HG03378 (cell line): ENCODE measurements around the gene KLF5.
A peak's percentile ranks its signal among the peaks of the same experiment; 100 is the strongest.
"Not testable (repeated sequence)": the region's sequence is repeated elsewhere in the genome, so short reads cannot be mapped to it uniquely, and the experiment has no call there.

Experiments
- ATAC-seq: cut with Tn5 transposase; IDR thresholded peaks from one replicate; pipeline ENCODE4 v1.9.1; 2021; ENCODE audit warnings: mild to moderate bottlenecking, moderate library complexity; ENCODE audit not compliant: unreplicated experiment

The KLF5 gene

DNA sequence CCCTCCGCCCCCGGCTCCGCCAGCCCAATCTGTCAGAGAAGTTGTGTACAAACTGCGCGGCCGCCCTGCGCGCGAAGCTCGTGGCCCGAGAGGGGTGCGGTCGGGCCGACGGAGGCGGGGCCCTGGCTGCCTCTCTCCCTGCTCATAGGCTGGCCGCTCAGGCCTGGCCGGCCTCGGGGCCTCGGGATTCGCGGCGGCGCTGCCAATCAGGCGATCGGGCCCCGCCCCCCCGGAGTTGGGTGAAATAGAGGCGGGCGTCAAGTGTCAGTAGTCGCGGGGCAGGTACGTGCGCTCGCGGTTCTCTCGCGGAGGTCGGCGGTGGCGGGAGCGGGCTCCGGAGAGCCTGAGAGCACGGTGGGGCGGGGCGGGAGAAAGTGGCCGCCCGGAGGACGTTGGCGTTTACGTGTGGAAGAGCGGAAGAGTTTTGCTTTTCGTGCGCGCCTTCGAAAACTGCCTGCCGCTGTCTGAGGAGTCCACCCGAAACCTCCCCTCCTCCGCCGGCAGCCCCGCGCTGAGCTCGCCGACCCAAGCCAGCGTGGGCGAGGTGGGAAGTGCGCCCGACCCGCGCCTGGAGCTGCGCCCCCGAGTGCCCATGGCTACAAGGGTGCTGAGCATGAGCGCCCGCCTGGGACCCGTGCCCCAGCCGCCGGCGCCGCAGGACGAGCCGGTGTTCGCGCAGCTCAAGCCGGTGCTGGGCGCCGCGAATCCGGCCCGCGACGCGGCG is at the start of gene KLF5:
Gene KLF5 (plus strand): TSS at position 270 of the 724 bp plus-strand sequence. CDS start 323 bp downstream, at position 593.
- ATAC-seq, result peak; percentile 94

DNA sequence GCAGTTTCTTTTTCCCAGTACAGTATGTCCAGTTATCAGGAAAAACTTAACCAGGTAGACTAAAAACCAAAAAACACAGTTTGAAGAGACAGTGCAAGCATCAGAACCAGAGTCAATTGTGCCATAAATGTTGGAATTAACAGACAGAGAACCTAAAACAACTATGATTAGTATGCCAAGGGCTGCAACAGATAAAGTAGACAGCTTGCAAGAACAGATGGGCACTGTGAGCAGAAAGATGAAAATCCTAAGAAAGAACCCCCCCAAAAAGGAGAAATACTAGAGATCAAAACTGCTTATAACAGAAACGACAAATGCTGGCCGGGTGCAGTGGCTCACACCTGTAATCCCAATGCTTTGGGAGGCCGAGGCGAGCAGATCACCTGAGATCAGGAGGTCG is 47.1 kb upstream of the KLF5 start:
- no peak for ATAC-seq

DNA sequence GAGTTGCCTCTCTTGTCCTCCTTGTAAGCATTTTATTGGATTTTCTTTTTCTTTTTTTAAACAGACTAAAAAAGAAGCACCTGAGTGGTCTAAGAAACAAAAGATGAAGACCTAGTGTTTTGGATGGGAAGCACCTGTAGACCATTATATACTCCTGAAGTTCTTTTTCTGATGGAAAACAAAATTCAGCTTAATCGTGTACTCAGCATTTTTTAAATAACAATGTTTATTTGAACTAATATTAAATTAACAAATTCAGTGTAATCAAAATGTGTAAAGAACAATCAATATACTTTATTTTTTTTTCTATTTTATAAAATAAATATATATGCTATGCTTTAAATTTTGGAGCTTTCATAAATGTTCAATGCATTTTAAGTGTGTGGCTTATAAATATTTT is 43.0 kb upstream of the KLF5 start:
- ATAC-seq, result no peak

DNA sequence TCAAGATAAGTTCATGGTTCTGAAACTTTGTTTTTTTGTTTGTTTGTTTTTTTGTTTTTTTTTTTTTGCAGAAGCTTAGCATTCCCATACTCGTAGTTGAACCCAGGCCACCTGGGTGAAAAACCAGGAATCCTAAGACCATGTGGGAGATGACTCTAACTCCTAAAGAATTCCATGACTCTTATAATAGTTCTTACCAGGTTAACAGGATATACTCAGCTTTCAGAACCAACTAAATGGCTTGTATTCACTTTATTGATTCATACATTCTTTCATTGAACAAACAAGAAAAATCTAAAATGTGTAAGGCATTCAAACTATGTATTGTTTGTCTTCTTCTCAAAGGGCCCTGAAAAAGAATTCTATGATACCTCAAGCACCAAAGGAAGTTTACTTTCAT is 40.5 kb upstream of the KLF5 start:
- no peak for ATAC-seq

DNA sequence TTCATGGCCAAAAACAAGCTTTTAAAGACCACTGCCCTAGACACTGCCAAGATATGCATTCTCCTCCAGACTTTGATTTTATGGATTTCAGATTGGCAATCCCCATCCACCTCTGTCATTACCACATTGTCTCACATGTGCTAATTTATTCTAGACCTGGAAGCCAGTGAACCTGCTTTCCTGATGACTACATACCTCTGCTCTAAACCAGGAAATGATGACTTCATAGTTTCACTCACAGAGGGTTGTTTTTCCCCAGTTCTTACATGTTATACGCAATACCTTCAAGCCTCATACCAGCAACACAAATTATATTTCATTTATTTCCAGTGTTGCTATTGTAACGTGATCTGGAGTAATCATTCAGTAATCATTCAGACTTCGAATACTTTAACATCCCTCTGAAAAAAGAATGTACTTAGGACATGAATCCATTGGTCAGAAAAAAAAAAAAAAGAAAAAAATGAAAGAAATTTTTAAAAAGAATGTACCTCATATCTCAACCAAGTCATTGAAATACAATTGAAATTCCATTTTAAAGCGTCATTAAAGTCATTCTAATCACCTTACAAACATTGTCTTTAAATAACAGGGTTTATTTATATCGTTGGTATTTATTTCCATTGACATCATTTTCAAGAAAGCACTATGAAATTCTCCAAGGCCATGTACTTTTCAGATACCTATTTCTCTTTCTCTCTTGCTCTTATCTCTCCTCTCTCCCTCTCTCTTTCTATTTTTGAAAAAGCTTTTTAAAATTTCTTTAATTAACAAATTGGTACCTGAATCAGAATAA is 33.4 kb upstream of the KLF5 start:
- ATAC-seq, result peak; percentile 55

DNA sequence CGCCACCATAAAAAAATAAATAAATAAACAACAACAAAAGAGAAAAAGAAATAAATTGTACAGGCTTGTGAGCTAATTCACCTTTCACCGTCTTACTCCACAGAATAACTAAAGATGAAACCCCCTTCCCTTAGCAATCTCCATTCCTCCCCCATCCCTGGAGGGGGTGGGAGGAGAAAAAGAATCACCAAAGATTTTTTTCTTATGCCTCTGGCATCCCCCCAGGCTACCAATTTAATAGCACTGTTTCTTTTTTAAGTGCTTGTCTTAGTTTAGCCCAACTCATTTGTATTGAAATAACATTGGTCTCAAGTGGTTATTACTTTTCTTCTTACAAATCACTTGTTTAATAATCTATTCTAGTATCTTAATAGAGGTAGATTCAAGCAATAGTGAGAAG is 23.9 kb upstream of the KLF5 start:
- no peak for ATAC-seq

DNA sequence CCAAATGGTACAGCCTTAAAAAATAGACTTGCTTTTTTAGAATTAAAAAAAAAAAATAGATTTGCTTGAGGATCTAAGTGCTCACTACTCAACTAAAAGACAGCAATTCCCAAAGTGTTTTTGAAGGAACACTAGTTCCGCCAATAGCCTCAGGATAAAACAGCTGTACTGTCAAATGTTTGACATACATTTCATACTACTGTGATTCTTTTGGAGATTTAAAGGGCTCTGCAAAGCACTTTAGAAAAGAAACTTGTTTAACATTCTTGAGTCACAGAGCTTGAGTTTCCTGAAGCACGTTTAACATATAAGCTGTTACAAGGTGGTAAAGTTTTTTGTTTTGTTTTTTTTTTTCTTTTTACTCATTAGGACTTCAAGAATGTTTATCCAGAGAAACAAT is 23.1 kb upstream of the KLF5 start:
- no peak for ATAC-seq

DNA sequence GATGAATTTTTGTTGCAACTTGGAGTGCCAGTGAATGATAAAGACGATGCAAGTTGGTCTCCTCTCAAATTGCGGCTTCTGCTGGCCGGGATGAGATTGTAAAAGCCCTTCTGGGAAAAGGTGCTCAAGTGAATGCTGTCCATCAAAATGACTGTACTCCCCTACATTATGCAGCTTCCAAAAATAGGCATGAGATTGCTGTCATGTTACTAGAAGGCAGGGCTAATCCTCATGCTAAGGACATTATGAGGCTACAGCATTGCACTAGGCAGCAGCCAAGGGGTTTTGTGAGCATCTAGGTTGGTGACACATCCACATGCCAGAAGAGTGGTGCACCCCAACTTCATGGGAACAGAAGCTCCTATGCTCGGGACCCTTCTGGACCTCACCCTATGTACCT is 22.2 kb upstream of the KLF5 start:
- ATAC-seq, result no peak

DNA sequence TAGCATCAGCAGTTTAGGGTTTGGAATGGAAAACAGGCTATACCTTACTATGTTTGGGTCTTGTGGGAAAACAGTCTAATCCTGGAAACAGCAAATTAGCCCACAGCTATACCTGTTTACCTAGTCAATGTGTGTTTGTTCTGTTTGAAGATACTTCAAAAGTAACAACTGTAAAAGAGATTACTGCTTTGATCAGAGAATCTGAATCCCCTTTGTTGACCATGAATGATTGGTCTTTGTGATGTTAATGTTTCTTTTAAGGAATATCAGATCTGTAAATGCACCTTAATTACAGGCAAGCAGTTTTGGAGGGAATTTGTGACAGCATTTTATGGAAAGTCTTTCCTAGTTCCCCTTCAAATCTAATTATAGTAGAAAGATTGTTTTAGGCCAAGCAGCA is 20.7 kb upstream of the KLF5 start:
- ATAC-seq, result no peak

DNA sequence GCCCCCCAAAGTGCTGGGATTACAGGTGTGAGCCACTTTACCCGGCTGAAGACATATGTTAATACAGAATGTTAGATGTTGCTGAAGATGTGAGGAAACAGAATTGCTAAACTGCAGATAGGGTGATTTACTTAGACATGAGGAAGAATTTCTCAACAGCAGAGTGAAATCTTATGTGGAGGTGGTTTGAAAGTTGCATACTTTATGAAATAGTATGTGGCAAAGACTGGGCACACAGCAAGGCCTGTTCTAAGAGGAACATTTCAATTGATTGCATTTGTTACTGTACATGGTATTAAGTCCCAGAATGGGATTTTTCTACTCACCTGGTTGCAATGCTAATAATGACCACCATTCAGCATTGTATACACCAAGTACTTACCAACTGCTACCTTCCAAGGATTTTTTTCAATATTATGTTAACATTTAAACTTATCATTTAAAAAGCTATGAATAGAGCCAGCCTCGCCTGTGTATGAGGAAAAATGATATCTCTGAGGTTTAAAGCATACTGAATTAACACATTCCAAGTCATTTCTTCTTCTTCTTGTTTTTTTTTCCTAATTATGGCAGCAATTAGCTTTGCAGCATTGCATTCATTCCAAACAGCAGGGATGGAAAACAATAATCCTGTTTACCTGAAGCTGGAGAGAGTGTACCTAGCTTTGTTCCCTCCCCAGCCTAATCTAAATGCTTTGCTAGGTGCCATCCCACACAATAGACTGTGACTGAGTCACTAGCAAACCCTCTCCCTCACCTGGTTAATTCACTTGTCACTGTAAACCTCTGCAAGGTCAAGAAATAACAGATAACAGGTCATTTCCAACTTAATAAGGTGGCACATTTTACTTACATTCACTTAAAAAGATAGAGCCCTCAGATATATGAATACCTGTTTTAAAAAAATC is 19.4 kb upstream of the KLF5 start:
- no peak for ATAC-seq

DNA sequence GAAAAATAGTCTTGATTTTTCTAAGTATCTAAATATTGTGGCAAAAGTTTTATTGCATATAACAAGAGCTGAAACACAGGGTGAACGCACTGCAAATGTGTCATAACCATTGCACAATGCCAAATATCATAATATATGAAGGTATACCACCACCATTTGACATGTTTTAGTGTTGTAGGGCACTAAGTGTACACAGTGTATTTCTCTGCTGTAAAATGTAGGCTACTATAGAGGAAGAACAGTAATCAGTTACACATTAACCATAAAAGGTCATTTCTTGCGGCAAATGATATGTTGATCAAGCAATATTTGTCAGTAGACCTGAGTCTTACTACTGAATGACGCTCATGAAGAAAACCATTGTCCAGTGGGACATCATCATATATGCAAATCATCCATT is 18.3 kb upstream of the KLF5 start:
- ATAC-seq, result no peak

DNA sequence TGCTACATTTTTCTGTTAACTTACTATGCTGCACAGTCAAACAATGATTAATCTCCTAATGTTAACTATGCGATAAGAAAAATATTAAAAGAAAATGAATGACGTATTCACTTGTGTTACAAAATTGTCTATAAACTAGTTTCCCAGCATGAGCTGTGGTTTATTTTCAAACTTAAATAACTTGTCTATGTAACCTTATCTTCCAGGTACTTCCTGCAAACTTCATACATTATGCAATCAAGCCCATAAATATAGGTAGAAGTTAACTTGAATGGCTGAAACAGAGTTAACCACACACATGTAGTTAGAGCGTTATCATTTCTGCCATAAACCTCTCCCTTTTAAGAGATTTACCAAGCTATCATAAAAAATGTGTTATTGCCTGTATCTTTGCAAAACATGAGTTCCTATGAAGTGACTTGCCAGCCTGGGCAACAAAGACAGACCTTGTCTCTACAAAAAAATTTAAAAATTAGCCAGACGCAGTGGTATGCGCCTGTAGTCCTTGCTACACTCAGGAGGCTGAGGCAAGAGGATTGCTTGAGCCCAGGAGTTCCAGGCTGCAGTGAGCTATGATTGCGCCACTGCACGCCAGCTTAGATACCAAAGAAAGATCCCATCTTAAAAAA is 17.7 kb upstream of the KLF5 start:
- no peak for ATAC-seq

DNA sequence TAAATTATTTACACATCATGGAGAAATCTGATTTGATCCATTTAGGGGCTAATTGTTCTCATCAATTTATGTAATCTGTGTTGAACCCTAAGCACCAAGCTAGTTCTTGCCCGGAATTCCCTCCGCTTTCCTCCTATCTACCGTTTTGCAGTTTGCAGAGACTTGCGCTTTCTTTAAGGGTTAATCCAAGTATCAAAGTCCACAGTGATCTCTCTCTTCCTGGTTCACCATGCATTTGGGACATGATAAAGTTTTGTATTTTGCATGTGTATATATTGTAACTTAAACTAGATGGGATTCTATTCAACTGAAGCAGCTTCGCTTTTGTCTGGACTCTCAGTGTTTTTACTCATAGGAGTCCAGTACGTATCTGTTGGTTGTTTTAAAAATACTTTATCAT is 13.8 kb upstream of the KLF5 start:
- ATAC-seq, result no peak

DNA sequence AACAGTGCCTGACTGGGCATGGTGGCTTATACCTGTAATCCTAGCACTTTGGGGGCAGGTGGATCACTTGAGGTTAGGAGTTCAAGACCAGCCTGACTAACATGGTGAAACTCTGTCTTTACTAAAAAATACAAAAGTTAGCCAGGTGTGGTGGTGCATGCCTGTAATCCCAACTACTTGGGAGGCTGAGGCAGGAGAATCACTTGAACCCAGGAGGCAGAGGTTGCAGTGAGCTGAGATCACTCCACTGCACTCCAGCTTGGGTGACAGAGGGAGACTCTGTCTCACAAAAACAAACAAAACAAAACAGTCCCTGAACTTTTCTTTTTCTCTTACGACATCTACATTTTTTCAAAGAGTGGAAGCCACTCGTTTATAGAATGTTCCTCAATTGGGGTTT is 10.2 kb upstream of the KLF5 start:
- not testable (repeated sequence) for ATAC-seq

DNA sequence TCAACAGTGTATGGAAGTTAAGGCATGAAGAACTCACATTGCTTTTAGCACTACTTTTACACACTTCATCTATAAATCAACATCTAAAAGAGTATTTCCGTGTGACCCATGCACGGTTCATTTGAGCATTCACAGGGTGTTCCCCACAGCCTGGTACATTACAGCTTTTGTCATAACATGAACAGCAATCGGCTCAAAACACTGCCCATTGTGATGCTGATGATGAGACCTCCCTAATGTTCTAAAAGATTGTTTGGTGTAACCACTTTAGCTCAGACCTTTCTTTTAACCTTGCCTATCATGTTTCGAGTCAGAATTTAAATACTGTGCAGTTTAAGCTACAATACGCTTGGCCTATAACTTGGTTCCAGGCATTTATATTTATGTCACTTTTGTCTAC is 4.1 kb upstream of the KLF5 start:
- ATAC-seq, result no peak

DNA sequence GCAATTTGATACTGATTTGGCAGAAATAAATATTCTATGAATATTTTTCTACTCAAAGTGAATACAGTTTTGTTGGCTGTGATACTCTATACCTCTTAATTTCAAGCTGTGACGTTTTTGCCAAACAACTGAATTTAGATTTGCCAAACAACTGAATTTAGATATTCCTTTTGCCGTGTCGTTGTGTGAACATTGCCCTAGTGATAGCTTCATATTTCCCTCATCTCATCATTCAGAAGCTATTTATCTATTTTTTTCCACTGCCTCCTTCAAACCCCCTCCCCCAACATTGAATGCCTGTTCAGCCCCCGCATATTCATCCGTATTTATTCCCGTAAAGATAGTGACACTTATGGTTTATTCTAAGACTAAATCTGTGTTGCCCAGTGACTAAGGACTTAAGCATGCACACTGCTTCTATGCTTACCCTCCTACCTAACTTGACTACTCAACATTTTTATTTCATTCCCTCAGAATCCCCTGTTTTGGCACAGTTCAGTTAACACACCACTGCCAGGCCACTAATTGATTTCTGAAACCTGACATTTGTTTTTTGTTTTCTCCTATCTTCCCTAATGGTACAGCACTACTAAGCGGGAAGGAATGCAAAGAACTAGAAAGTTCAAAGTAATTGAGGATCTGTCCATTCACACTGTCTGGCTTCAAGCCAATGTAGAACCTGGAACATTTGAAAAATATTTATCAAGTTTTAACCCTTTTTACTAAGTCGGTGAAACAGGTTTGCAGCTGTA is 2.8 kb upstream of the KLF5 start:
- no peak for ATAC-seq

DNA sequence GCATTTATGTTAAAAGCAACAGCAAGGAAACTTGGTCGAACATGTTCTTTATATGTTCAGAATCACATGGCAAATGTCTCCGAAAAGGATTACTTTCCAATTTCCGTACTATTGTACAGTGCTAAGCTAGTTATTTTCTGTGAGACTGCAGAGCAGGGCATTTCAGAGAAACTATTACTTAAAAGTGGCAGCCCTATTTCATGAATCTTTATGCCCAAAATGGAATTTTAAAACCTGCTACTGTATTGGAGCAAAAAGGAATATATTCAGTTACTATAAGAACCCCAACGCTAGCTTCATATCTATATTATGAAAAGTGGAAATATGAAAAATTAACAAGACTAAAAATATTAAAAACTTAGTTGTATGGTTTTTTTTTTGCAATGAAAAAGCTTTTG is 2.2 kb upstream of the KLF5 start:
- ATAC-seq, result no peak

DNA sequence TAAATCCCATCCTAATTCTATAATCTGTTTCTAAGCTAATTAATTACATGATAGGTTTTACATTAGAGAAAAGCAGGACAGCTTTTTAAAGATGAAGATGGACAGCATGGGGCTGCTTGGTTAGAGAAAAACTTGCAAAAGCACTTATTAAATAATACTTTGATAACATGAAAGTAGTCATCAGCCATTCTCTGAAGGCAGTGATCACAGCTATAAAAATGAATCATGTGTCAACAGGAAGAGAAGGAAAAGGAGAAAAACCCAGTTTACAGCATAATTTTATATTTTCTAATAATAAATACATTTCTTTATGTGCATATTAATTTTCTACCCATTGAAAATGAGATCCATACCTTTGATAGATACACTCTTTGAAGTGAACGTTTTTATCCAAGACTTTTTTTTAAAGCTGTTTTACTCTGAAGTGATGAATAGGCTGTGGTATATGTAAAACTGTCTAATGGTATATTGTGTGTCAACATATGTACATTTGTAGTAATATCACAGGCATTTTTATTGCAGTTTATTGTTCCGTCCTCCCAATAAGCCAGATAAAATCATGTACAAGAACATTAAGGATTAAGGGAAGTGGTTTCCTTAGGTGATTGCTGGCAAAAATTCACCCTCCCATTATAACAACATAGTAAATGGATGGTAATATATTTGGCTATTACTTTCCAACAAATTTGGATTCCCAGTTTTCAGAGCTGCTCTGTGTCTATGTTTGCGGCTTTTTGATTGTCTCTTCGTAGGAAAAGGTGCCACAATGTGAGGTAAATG is 1.3 kb upstream of the KLF5 start:
- no peak for ATAC-seq

DNA sequence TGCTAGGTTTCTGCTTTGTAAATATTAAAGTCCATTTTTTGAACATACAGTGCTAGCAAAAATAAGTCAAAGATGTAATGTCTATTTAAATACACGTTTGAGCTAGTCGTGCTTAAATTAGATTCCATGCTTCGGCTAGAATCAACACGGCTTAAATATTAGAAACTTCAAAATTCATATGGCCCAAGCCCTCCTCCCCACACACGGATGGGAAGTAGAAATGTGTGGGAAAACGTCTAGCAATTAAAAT is 816 bp upstream of the KLF5 start:
- ATAC-seq, result no peak

DNA sequence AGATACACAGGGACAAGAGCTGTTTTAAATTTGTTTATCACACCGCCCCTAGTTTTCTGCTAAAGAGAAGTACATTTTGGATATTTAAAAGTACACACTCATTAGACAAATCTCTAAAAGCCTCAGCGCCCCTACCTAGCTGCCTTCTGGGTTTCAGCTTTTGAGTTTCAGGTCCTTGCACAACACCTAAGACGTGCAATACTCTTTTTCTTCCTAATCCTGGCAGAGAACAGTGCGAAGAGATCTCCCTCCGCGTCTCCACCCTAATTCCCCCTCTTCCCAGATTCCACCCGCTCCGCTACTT is 421 bp upstream of the KLF5 start:
- ATAC-seq, result no peak
